ENCODE measurements around the gene GTPBP4.
"Not testable (repeated sequence)": the region's sequence is repeated elsewhere in the genome, so short reads cannot be mapped to it uniquely, and the experiment has no call there.

Gene GTPBP4

DNA sequence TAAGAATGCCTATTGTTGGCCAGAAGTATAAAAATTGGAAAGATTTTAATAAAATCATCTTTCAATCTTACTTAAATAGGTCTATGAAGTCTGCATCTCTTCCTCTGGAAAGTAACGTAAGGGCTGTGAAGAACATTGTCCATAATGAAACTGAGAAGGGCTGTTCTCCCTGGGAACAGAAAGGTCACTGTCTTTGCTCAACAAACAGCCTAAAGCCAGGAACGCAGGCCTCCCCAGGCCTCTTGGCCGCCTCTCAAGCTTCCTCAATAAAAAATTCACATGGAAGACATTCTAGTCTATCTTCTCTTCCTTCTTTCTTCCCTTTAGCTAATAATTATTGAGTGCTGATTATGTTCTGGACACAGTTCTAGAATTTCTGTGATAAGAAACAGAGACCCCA, 46.5 kb downstream of the GTPBP4 start:
- DNase-seq (ENCODE audit: low read depth) = no peak
- no peak overlapping the region for H3K4me3 ChIP-seq (ENCODE audit: low read depth, low read length)
- TF ChIP-seq CTCF (IDR thresholded peaks at IDR 0.05; ENCODE audit: low read depth, low read length, missing control alignments) = no peak

- DNase-seq (ENCODE audit: low read depth) = no peak
- H3K4me3 ChIP-seq (ENCODE audit: low read depth, low read length) = no peak overlapping the region
- TF ChIP-seq CTCF (IDR thresholded peaks at IDR 0.05; ENCODE audit: low read depth, low read length, missing control alignments) = no peak
These were observed 47.0 kb downstream of the GTPBP4 start for GRCh38 chr10:1035201-1035600.

- no peak for DNase-seq (ENCODE audit: low read depth)
- H3K4me3 ChIP-seq (ENCODE audit: low read depth, low read length) = no peak overlapping the region
- no peak for TF ChIP-seq CTCF (IDR thresholded peaks at IDR 0.05; ENCODE audit: low read depth, low read length, missing control alignments)
These were observed 48.1 kb downstream of the GTPBP4 start for GRCh38 chr10:1036341-1036791.

DNA sequence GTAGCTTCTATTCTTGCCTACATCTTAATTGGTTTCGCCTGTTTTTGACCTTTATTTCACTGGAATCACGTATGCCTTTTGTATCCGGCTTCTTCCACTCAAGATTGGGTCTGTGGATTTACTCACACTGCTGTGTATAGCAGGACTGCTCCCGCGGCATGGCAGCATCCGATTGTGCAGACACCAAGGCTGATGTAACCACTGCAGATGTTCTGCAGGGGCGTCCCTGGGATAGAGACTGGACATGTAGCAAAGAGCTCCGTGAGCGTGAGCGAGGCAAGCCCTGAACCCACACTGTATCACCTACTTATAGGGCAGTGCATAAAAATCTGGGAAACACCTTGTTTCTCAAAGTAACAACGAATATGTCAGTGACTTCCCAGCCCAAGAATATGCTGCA, 48.9 kb downstream of the GTPBP4 start:
- TF ChIP-seq CTCF (IDR thresholded peaks at IDR 0.05; ENCODE audit: low read depth, low read length, missing control alignments) = no peak
- no peak for DNase-seq (ENCODE audit: low read depth)
- no peak overlapping the region for H3K4me3 ChIP-seq (ENCODE audit: low read depth, low read length)

DNA sequence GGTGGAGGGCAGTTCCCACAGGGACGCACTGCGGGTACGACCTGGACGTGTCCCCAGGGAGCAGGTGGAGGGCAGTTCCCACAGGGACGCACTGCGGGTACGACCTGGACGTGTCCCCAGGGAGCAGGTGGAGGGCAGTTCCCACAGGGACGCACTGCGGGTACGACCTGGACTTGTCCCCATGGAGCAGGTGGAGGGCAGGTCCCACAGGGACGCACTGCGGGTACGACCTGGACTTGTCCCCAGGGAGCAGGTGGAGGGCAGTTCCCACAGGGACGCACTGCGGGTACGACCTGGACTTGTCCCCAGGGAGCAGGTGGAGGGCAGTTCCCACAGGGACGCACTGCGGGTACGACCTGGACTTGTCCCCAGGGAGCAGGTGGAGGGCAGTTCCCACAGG, 50.5 kb downstream of the GTPBP4 start:
- DNase-seq (ENCODE audit: low read depth); H3K4me3 ChIP-seq (ENCODE audit: low read depth, low read length): not testable (repeated sequence)

DNA sequence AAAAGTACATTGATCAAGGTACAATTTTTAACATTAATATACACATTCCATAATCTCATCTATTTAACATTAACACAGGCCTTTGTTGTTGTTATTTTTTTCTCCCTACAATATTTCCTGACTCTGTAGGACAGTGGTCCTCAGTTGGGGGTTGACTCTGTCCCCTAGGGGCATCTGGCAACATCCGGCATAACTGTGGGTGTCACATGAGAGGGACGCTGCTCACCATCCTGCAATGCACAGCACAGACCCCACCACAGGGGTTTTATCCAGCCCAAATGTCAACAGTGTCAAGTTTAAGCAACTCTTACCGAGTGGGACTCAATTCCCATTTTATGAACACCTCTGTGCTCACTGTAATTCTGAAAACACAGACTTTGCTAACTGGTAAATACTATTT, 51.9 kb downstream of the GTPBP4 start:
- TF ChIP-seq CTCF (IDR thresholded peaks at IDR 0.05; ENCODE audit: low read depth, low read length, missing control alignments) = no peak

DNA sequence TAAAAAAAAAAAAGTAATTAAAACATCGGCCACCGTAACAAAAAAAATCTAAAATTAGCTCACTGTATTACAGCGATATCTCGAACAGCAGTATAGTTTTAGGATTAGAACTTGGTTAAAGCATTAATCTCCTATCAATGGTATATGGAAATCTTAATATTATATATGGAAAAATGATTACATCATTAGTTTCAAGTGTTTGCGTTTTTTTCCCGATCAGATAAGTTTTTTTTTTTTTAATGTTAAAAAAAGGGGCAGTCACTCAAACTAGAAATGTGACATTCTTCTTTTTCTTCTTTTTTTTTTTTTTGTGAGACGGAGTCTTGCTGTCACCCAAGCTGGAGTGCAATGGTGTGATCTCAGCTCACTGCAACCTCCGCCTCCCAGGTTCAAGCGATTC, 53.3 kb downstream of the GTPBP4 start:
- TF ChIP-seq CTCF (IDR thresholded peaks at IDR 0.05; ENCODE audit: low read depth, low read length, missing control alignments) = no peak
- H3K4me3 ChIP-seq (ENCODE audit: low read depth, low read length) = no peak overlapping the region
- DNase-seq (ENCODE audit: low read depth) = no peak

More for the DNA sequence above, 51.9 kb downstream of the GTPBP4 start:
- H3K4me3 ChIP-seq (ENCODE audit: low read depth, low read length) = no peak overlapping the region
- no peak for DNase-seq (ENCODE audit: low read depth)

Data from GM12864 (cell line).